Liver (tissue), 9 donors: Measurements from ENCODE around the gene BOLA1. TPM values are rescaled to one million over a fixed set of nuclear protein-coding genes. Genes with fewer than 3 reads are reported as not detected.
A peak's percentile ranks its signal among the peaks of the same experiment; 100 is the strongest.

Experiments
- DNase-seq: peaks from one replicate; pipeline ENCODE4 v3.0.0-alpha.2; 2017; ENCODE audit warnings: low spot score
- H3K27ac ChIP-seq, 2 donors: one replicate each; pipeline ENCODE4 v1.7.0; 2013; ENCODE audit warnings: inconsistent platforms in 2 of 2, low read length in 2 of 2, control low read depth in 1 of 2, low read depth in 1 of 2, mild to moderate bottlenecking in 1 of 2
- H3K27me3 ChIP-seq, 4 donors: one replicate each; pipeline versions ENCODE4 v1.6.1 to v1.7.0; 2013; ENCODE audit warnings: low read length in 3 of 4, inconsistent platforms in 1 of 4, mild to moderate bottlenecking in 1 of 4, moderate library complexity in 1 of 4; ENCODE audit not compliant: control insufficient read depth in 4 of 4, insufficient read depth in 4 of 4
- H3K36me3 ChIP-seq, 4 donors: one replicate each; pipeline versions ENCODE4 v1.6.1 to v1.7.0; 2013; ENCODE audit warnings: low read length in 3 of 4, mild to moderate bottlenecking in 3 of 4, low read depth in 1 of 4, moderate library complexity in 1 of 4; ENCODE audit not compliant: control insufficient read depth in 4 of 4, insufficient read depth in 3 of 4
- H3K4me1 ChIP-seq, 4 donors: one replicate each; pipeline versions ENCODE4 v1.6.1 to v1.7.0; 2013; ENCODE audit warnings: low read length in 3 of 4, mild to moderate bottlenecking in 3 of 4, moderate library complexity in 1 of 4; ENCODE audit not compliant: control insufficient read depth in 4 of 4, insufficient read depth in 4 of 4
- H3K4me3 ChIP-seq, 3 donors: one replicate each; pipeline versions ENCODE4 v1.6.1 to v1.7.0; 2013; ENCODE audit warnings: low read length in 3 of 3, control low read depth in 1 of 3, low read depth in 1 of 3, mild to moderate bottlenecking in 1 of 3
- H3K9ac ChIP-seq, 2 donors: one replicate each; pipeline ENCODE4 v1.7.0; 2013; ENCODE audit warnings: low read length in 2 of 2, mild to moderate bottlenecking in 2 of 2, moderate library complexity in 2 of 2, control low read depth in 1 of 2, low read depth in 1 of 2
- H3K9me3 ChIP-seq, 4 donors: one replicate each; pipeline versions ENCODE4 v1.6.1 to v1.7.0; 2013; ENCODE audit warnings: low read length in 3 of 4; ENCODE audit not compliant: control insufficient read depth in 4 of 4
- ATF3 ChIP-seq: IDR thresholded peaks from 2 replicates; pipeline ENCODE4 v1.6.1; 2016; ENCODE audit warnings: antibody characterized with exemption
- CTCF ChIP-seq: fragments of 150-350 bp; IDR thresholded peaks from 2 replicates; pipeline ENCODE4 v1.5.1; 2017; ENCODE audit warnings: improper control_type of control experiment, low read depth, low read length; ENCODE audit not compliant: missing input control
- EGR1 ChIP-seq, 2 donors: IDR thresholded peaks; 2 replicates each; pipeline ENCODE4 v1.6.1; 2016 to 2018; ENCODE audit warnings: antibody characterized with exemption in 2 of 2, low read depth in 2 of 2
- FOXA1 ChIP-seq: IDR thresholded peaks from 2 replicates; pipeline ENCODE4 v1.6.1; 2016; ENCODE audit warnings: antibody characterized with exemption
- FOXA2 ChIP-seq: IDR thresholded peaks from 2 replicates; pipeline ENCODE4 v1.6.1; 2016; ENCODE audit warnings: antibody characterized with exemption
- GABPA ChIP-seq, 2 donors: IDR thresholded peaks in 1 of 2; conservative IDR thresholded peaks in 1 of 2; 2 replicates each; pipeline ENCODE4 v1.6.1; 2016; ENCODE audit warnings: antibody characterized with exemption in 2 of 2, mild to moderate bottlenecking in 1 of 2, moderate library complexity in 1 of 2
- HNF4A ChIP-seq, 2 donors: conservative IDR thresholded peaks; 2 replicates each; pipeline ENCODE4 v1.6.1; 2016; ENCODE audit warnings: antibody characterized with exemption in 2 of 2, mild to moderate bottlenecking in 2 of 2
- HNF4G ChIP-seq: IDR thresholded peaks from 2 replicates; pipeline ENCODE4 v1.6.1; 2016; ENCODE audit warnings: antibody characterized with exemption
- MAX ChIP-seq: IDR thresholded peaks from 2 replicates; pipeline ENCODE4 v1.6.1; 2016; ENCODE audit warnings: antibody characterized with exemption
- NR2F2 ChIP-seq: IDR thresholded peaks from 2 replicates; pipeline ENCODE4 v1.6.1; 2016; ENCODE audit warnings: antibody characterized with exemption
- RAD21 ChIP-seq, 2 donors: IDR thresholded peaks; 2 replicates each; pipeline ENCODE4 v1.6.1; 2016; ENCODE audit warnings: antibody characterized with exemption in 2 of 2, mild to moderate bottlenecking in 2 of 2
- REST ChIP-seq: IDR thresholded peaks from 2 replicates; pipeline ENCODE4 v1.6.1; 2016; ENCODE audit warnings: antibody characterized with exemption, mild to moderate bottlenecking
- RXRA ChIP-seq, 2 donors: IDR thresholded peaks; 2 replicates each; pipeline ENCODE4 v1.6.1; 2017 to 2018; ENCODE audit warnings: antibody characterized with exemption in 2 of 2, mild to moderate bottlenecking in 1 of 2
- SP1 ChIP-seq: IDR thresholded peaks from 2 replicates; pipeline ENCODE4 v1.6.1; 2018; ENCODE audit warnings: antibody characterized with exemption, mild to moderate bottlenecking
- TAF1 ChIP-seq: conservative IDR thresholded peaks from 2 replicates; pipeline ENCODE4 v1.6.1; 2016; ENCODE audit warnings: antibody characterized with exemption, mild to moderate bottlenecking
- YY1 ChIP-seq: IDR thresholded peaks from 2 replicates; pipeline ENCODE4 v1.6.1; 2016; ENCODE audit warnings: antibody characterized with exemption, mild to moderate bottlenecking
- WGBS: extraction: QIAGEN DNeasy Blood & Tissue Kit; methylation state at CpG from one replicate; pipeline ENCODE4 v1.1.7; 2013; 5-methylcytosine and 5-hydroxymethylcytosine counted together
- polyA plus RNA-seq, 2 donors: library from polyadenylated mRNA; stranded (reverse) in 1 of 2; unstranded in 1 of 2; fragments of 200-250 nt in 1 of 2; fragments of >200 nt in 1 of 2; fragmentation: Nextera tagmentation in 1 of 2; extraction: Ambion mirVana in 1 of 2; gene quantifications; one replicate each; pipeline versions ENCODE4 v1.2.1 to v1.2.3, GENCODE V29; 2013 to 2015
- total RNA-seq, 2 donors: library from RNA; depleted of rRNA; stranded (reverse); fragments of >200 nt; gene quantifications; one replicate each; pipeline ENCODE4 v1.2.3, GENCODE V29; 2014
- donor health status: healthy.
- donor health status: healthy.
- donor health status: healthy.
- donor health status: healthy.
- donor health status: healthy.

BOLA1 gene
- total and polyA plus RNA-seq, 4 donors: 10.2 to 22.1 (median 11.6) TPM

- peak overlapping the region; percentile 93 to 98 (median 96) for H3K4me3 ChIP-seq
- H3K4me1 ChIP-seq: peaks cover 5 to 22% (median 16%) of the 10 kb centered on the region in 4 donors
- no peaks in the 10 kb centered on the region for H3K27me3 ChIP-seq
- no peak for DNase-seq
- no peak for TF ChIP-seq SP1
- TF ChIP-seq TAF1: no peak
- TF ChIP-seq CTCF: no peak
- TF ChIP-seq RAD21 (IDR thresholded peaks at IDR 0.05): no peak
- no peak for TF ChIP-seq MAX
- TF ChIP-seq HNF4A (conservative IDR thresholded peaks at IDR 0.05): no peak
- no peak for TF ChIP-seq FOXA2
- H3K9ac ChIP-seq: peak overlapping the region; percentile 44 to 98
- 0% methylated on average over 1 of the region's 1 CpG for WGBS
- H3K27ac ChIP-seq: peak overlapping the region; percentile 96 to 99
- no peaks in the 10 kb centered on the region for H3K9me3 ChIP-seq
- H3K36me3 ChIP-seq: peaks cover 4 to 32% (median 21%) of the 10 kb centered on the region in 4 donors
Measured at GRCh38 chr1:149928401-149928724, 29.0 kb downstream of the BOLA1 start.

GRCh38 chr1:149929856-149930255, 30.5 kb downstream of the BOLA1 start:
- peaks cover 5 to 22% (median 16%) of the 10 kb centered on the region in 4 donors for H3K4me1 ChIP-seq
- H3K4me3 ChIP-seq: no peak overlapping the region
- no peak overlapping the region for H3K27ac ChIP-seq
- H3K9ac ChIP-seq: no peak overlapping the region
- no peaks in the 10 kb centered on the region for H3K9me3 ChIP-seq
- TF ChIP-seq NR2F2 (no peak), FOXA1 (no peak), HNF4G (no peak), RAD21 (IDR thresholded peaks at IDR 0.05) (no peak), MAX (no peak), GABPA (IDR thresholded peaks at IDR 0.05 in 1 of 2, conservative IDR thresholded peaks at IDR 0.05 in 1 of 2) (no peak), TAF1 (no peak), YY1 (no peak), ATF3 (no peak), SP1 (no peak)
- no peak for DNase-seq
- H3K36me3 ChIP-seq: peaks cover 1 to 18% (median 10%) of the 10 kb centered on the region in 4 donors
- 92% methylated on average over 2 of the region's 2 CpGs for WGBS
- H3K27me3 ChIP-seq: no peaks in the 10 kb centered on the region

- no peak for DNase-seq
- H3K27ac ChIP-seq: no peak overlapping the region
- H3K27me3 ChIP-seq: no peaks in the 10 kb centered on the region
- no peak overlapping the region for H3K9ac ChIP-seq
- peaks cover 0 to 3% (median 0%) of the 10 kb centered on the region in 4 donors for H3K36me3 ChIP-seq
- peaks cover 6 to 20% (median 15%) of the 10 kb centered on the region in 4 donors for H3K4me1 ChIP-seq
- H3K9me3 ChIP-seq: no peaks in the 10 kb centered on the region
- no peak overlapping the region for H3K4me3 ChIP-seq
- 87% methylated on average over 13 of the region's 13 CpGs for WGBS
- no peak for TF ChIP-seq EGR1 (IDR thresholded peaks at IDR 0.05; ENCODE audit: low read depth in 2 of 2)
- TF ChIP-seq RXRA (IDR thresholded peaks at IDR 0.05): no peak
- no peak for TF ChIP-seq SP1
- no peak for TF ChIP-seq NR2F2
- no peak for TF ChIP-seq FOXA1
- no peak for TF ChIP-seq ATF3
- TF ChIP-seq CTCF: no peak
- no peak for TF ChIP-seq YY1
- no peak for TF ChIP-seq REST
- TF ChIP-seq MAX: no peak
- no peak for TF ChIP-seq GABPA (IDR thresholded peaks at IDR 0.05 in 1 of 2, conservative IDR thresholded peaks at IDR 0.05 in 1 of 2)
Measured at GRCh38 chr1:149931212-149931790, 31.9 kb downstream of the BOLA1 start.
